Activated CD8-positive, alpha-beta memory T cell treated with anti-CD3 and anti-CD28 coated beads, Interleukin-2, amount 50 U/mL, for 48 hours (primary cell): ENCODE measurements around the gene KRTAP10-1.

Experiments used
- DNase-seq: peaks from one replicate; pipeline ENCODE4 v3.0.0-alpha.2; 2020

KRTAP10-1 gene

DNA sequence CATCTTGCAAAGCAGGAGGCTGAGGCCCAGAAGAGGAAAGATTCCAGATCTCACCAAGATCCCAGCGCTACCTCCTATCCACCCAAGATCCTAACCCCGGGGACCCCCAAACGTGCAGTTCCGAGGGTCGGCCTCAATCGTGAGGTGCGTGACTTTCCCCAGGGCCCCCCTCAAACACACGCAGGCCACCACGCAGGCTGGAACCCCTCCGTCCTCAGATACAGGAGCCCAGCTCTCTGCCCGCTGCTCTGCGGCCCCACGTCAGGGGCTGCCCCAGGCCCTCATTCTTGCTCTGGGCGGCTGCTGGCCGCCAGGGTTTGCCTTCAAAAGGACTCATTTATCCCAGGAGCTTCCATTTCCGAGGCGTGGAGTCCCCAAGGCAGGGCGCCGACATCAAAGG is 39.9 kb downstream of the KRTAP10-1 start:
- no peak for DNase-seq

DNA sequence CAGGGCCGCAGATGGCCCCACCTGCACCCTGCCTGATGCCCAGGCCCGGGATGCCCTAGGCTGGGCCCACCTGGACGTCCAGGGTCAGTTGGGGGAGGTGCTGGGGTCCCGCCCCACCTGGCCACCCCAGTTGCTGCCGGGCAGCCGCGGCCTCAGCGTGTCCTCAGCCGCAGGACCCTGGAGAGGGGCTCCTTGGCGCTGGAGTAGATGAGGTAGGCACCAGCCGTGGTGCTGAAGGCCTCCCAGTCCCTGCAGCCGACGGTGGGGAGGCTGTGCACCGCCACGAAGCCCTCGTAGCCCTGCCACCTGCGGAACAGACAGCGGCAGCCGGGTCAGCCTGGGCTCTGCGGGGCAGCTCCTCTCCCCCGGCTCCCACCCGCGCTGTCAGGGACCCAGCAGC is 40.4 kb downstream of the KRTAP10-1 start:
- DNase-seq, result no peak

DNA sequence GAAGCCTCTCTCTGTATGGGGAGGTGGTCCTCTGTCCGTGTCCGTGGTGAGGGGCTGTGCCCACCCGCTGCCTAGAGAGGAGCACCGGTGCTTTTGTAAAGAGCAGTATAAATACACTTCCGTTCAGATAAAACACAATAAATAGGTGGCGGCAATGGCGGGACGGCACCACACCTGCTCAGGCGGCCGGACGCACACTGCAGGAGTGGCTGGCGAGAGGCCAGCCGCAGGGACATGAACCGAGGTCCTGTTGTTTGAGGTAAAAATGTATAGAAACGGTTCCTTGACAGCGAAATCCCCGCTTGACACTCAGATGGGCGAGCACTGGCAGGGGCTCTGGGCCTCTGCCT is 40.8 kb downstream of the KRTAP10-1 start:
- no peak for DNase-seq

DNA sequence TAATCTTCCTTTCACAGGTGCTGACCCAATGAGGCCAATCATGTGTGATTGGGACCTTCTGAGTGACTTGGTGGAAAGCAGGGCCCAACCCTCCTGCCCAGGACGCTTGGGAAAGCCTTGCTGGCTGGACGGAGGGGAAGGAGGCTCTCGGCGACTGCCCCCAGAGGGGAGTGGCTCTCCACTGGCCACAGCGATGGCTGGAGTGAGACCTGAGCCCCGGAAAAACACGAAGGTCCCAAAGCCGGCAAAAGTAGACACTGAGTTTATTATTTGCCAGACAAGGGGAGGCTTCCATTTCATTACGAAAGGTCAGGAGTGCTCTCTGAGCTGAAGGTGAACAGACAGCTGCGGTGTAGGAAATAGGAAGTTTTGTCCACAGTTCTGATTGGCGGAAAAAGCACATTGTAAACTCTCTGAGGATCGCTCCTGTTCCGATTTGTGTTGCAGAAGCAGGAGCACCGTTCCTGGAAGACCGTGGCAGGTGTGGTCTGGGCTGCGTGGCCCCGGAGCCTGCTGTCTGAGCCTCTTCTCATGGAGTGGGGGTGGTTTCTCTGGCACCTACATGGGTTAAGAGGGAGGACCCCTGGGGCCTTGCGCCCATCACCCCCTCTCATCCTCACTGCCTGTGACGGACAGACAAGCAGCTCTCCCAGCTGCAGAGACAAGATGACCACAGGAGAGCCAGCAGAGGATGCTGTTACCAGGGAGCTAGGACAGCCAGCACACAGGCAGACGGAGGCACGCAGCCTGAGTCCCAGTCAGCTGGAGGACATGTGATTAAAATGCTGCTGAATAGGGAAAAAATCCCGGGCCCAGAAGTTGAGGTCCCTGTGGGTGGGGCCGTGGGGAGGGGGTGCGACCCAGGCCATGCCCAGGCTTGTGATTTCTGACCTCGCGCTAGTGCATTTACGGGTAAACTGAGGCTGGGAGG is 41.5 kb downstream of the KRTAP10-1 start:
- DNase-seq, result no peak

DNA sequence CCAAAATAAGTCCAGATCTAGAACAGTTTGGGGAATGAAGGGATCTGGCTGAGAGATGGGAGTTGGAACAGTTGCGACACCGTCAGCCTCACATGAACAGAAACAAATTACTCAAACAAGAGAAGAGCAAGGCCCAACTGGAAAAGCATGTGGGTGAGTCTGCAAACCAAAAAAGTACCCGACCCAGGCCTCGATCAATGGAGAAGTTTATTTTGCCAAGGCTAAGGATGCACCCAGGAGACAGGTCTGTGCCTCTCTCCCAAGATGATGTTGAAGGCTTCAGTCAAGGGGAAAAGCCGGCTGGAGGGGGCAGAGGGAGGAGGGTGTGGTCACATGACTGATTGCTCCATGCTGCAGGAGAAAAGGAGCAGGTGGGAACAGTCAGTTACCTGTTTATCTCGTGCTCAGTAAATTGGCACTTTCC is 42.3 kb downstream of the KRTAP10-1 start:
- no peak for DNase-seq

DNA sequence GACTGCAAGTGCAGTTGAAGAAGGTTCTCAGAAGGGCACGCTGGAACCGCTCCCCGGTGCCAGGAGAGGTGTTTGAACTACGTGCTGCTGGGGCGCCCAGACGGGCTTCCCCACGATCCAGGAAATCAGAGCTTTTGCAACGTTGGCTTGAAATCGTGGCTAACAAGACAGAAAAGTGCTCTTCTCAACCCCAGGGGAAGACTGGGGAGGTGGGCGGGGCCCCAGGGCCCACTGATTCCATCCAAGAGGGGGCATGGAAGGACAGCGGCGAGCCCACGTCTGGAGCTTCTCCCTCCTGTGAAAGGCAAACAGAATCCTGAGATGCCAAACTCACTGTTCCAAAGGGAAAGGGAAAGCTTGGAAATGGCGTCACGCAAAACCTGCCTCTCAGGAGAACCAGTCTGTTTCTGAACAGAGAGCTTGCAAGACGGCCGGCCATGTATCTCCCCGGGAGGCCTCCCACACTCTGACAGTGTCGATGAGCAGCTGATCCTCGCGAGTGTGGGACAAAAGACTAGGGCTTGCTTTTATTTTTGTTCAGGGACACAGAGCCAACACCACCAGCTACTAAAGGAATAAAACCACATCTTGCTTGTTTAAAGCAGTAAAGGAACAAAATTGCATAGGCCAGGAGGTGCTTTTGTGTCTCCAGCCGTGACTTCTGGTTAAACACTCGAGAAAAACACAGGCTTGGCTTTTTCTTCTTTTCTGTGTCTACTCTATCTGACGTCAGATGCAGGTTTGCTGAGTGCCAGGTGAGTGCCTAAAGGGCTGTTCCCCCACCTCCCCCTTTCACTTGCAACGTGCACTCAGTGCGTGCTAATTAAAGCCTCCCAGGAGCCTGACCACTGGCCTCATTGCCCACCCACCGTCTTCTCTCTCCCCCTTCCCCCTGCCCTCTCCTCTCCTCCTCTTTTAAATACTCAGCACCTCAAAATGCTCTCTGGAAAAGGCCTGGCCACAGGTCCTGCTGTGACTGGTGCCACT is 43.1 kb downstream of the KRTAP10-1 start:
- DNase-seq, result no peak

DNA sequence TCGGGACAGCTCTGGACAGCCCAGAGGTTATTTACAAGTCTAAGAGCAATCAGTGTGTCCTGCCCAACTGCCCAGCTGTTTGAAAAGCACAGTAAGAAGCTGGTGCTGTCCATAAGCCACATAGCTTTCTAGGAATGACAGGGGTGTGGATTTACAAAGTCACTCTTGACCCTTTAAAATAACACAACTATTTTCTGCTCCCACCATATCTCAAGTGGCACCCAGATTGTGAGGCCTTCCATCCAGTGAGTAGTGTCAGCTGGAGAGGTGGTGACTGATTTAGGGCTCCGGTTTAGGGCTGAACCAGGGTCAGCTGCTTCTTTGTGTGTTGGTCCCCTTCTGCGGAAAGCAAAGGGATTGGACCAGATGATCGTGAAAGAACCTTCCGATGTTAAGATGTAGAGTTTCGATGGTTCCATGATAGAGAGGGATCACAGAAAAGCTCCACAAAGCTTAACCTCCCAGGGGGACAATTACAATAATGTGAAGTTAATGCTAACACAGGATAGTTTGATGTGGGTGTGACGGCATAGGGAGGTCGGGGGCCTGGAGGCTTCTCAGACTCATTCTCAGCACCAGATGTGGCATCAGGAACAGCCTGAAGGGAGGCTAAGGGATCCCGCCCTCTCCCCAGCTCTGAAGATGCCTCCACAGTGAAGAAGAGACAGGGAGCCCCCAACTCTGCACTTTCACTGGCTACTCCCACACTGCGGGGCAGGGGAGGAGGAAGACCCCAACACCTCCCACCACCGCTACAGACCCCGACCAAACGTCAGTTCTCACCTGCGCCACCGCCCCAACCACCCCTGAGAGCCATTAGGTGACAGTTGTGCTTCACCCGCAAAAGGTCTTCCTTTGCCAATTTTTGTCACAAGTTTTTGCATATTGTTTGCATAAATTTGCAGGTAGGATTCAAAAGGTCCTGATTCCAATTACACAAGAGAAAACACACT is 44.1 kb downstream of the KRTAP10-1 start:
- DNase-seq, result no peak

DNA sequence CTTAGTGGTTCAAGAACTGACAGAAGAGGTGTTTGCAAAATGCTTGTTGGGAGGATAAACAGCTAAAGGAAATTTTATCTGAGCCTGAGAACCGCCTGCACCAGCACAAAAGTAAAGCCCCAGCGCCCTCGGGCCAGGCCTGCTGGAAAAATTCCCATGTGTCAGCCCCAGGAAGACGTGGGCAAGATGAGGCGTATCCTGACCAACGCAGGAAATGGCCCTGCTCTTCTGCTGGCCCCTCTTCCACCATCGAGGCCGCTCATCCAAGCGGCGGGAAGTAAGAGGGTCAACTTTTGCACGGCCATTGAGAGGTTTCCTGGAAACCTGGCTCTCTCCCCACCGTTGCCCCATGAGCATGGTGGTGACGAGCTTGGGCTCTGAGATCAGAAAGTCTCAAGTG is 45.0 kb downstream of the KRTAP10-1 start:
- DNase-seq, result no peak

DNA sequence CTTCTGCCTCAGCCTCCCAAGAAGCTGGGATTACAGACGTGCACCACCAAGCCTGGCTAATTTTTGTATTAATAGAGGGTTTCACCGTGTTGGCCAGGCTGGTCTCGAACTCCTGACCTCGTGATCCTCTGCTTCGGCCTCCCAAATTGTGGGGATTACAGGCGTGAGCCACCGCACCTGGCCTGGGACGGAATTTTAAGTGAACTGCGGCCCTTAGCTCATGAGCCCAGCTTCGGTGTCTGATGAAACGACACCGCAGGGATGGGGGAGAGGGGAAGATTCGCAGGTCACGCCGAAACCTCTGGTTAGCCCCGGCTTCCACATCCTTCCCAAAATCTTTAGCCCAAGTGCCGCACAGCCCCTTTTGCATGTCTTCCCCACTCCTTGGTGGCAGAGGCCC is 45.6 kb downstream of the KRTAP10-1 start:
- no peak for DNase-seq

DNA sequence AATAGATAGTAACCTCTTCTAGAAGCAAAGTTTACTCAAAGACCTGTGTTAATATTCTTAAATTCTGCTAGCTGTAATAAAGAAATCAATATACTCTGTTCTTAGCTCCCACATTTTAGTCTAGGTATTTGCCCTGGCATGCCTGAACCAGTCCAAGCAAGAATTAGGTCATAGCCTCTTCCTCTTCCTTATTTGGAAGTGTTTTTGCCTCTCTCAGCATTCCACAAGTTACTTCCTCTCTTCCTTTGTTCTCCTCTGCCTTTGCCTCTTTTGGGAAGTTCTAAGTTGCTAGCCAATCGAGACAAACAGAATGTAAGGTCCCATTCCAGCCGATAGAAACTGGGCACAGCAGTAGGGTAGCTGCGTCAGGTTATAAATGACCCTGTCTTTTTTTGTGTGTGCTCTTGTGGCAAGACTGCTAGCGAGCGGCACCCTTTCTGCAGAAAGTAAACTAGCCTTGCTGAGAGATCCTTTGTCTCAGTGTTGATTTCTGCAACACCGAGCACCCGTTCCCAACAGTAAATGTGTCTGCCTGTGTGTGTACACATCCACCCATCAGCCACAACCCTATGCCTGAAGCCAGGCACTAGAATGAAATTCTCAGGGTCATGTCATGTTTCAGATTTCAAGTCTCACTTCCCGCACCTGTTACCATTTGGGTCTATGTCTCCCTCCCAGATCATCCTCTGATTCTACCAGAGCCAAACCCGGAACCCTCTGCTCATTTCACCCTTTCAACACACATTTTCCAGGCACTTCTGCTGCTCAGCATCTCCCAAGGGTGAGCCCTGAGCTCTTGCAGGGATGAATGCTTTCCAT is 47.2 kb downstream of the KRTAP10-1 start:
- DNase-seq, result no peak

DNA sequence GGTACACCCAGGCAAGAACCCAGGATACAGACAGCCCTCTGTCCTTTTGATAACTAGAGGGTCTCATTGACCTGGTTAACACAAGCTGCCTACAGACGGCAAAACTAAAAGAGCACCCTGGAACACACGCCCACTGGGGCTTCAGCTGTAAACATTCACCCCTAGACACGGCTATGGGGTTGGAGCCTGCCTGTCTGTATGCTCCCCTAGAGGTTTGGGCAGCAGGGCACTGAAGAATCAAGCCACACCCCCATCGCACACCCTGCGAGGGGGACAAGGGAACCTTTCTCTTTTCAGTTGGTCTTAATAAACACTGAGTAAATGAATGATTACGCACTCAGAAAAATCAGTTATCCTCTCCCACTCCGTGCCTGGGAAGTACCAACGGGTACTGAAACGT is 49.2 kb downstream of the KRTAP10-1 start:
- no peak for DNase-seq

DNA sequence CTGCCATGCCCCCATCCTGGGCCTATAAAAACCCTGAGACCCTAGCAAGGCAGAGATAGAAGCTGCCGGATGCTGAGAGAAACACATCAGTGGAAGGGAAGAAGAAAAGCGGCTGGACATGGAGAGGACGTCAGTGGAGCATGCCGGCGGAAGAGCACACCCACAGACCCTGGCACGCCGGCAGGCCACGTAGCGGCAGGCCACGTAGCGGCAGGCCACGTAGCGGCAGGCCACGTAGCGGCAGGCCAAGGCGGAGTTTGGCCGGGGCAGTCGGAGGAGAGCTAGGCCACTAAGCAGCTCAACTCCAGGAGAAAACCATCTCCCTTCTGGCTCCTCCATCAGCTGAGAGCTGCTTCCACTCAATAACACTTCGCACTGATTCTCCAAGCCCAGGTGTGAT is 49.6 kb downstream of the KRTAP10-1 start:
- DNase-seq, result no peak

DNA sequence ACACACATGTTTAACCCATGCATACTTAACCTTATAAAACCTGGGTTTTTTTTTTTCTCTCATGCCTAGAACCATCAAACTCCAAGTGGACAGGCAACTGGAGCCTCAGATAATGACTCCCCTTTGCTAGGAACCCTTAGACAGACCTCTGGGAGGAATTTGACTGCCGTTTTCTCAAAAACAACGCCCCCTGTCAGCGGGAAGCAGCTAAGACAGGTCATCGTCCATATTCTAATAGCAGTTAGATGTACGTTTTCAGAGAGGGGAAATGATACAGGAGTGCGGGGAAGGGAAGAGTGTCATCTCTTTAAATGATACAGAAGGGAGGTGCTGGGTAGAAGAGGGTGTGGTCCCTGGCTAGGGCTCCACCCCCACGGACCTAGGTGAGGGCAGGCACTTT is 50.0 kb downstream of the KRTAP10-1 start:
- no peak for DNase-seq
